Endodermal cell (in vitro differentiated cells): Measurements from ENCODE around the gene OVOL2. TPM values are rescaled to one million over a fixed set of nuclear protein-coding genes. Genes with fewer than 3 reads are reported as not detected.
A peak's percentile ranks its signal among the peaks of the same experiment; 100 is the strongest.

Experiments
- DNase-seq: peaks from one replicate; pipeline ENCODE4 v3.0.0-alpha.2; 2017
- H3K27ac ChIP-seq: 2 replicates; pipeline ENCODE4 v1.5.1; 2013; ENCODE audit warnings: mild to moderate bottlenecking, low read depth, low read length, moderate library complexity
- H3K27me3 ChIP-seq: 2 replicates; pipeline ENCODE4 v1.6.1; 2013; ENCODE audit warnings: mild to moderate bottlenecking, low read length, moderate library complexity; ENCODE audit not compliant: insufficient read depth, control insufficient read depth, poor library complexity, severe bottlenecking
- H3K36me3 ChIP-seq: 2 replicates; pipeline ENCODE4 v1.7.0; 2013; ENCODE audit warnings: mild to moderate bottlenecking, low read length, moderate library complexity; ENCODE audit not compliant: control insufficient read depth, insufficient read depth
- H3K4me1 ChIP-seq: one replicate; pipeline ENCODE4 v1.7.0; 2013; ENCODE audit warnings: low read length; ENCODE audit not compliant: control insufficient read depth, insufficient read depth
- H3K4me3 ChIP-seq: 2 replicates; pipeline ENCODE4 v1.5.1; 2013; ENCODE audit warnings: mild to moderate bottlenecking, low read length, moderate library complexity
- H3K9ac ChIP-seq: 2 replicates; pipeline ENCODE4 v1.6.1; 2013; ENCODE audit warnings: mild to moderate bottlenecking, low read length, moderate library complexity; ENCODE audit not compliant: poor library complexity, severe bottlenecking; ENCODE audit errors: extremely low read depth
- H3K9me3 ChIP-seq: 2 replicates; pipeline ENCODE4 v1.6.1; 2013; ENCODE audit warnings: mild to moderate bottlenecking, low read length, moderate library complexity; ENCODE audit not compliant: control insufficient read depth
- H3K27ac Mint-ChIP-seq: 2 replicates; pipeline ENCODE4 v1.8.0; 2020; ENCODE audit warnings: mixed read lengths
- H3K27me3 Mint-ChIP-seq: 2 replicates; pipeline ENCODE4 v1.8.0; 2021; ENCODE audit warnings: mild to moderate bottlenecking, mixed read lengths; ENCODE audit not compliant: insufficient read depth
- H3K36me3 Mint-ChIP-seq: 2 replicates; pipeline ENCODE4 v1.8.0; 2020; ENCODE audit warnings: low read depth, mixed read lengths
- H3K4me1 Mint-ChIP-seq: 2 replicates; pipeline ENCODE4 v1.8.0; 2020; ENCODE audit warnings: mixed read lengths
- H3K4me3 Mint-ChIP-seq: 2 replicates; pipeline ENCODE4 v1.8.0; 2020; ENCODE audit warnings: mild to moderate bottlenecking, moderate library complexity, mixed read lengths
- H3K9me3 Mint-ChIP-seq: 2 replicates; pipeline ENCODE4 v1.8.0; 2020; ENCODE audit warnings: mild to moderate bottlenecking, mixed read lengths
- CTCF ChIP-seq: fragments of 200-600 bp; sonication (generic); conservative IDR thresholded peaks from 2 replicates; pipeline ENCODE4 v1.5.0; 2021; ENCODE audit warnings: antibody characterized with exemption, mild to moderate bottlenecking
- WGBS, 2 experiments: methylation state at CpG; one replicate each; pipeline versions ENCODE4 v1.1.5 to v1.1.7; 2013; ENCODE audit warnings: missing lambda C conversion rate in 2 of 2, mixed read lengths in 1 of 2; ENCODE audit not compliant: insufficient coverage in 1 of 2, insufficient read length in 1 of 2; 5-methylcytosine and 5-hydroxymethylcytosine counted together
- total RNA-seq, 2 donors: library from RNA; stranded (reverse); fragmentation: NEBNext Ultra II Directional in 1 of 2; extraction: Animal tissue kit (Norgen Biotek cat#: 25700) in 1 of 2; gene quantifications; 2 replicates in 1 of 2; 3 replicates in 1 of 2; pipeline ENCODE4 v1.2.1, GENCODE V29; 2021

The OVOL2 gene
- total RNA-seq, 2 donors from 2014 or later = 15.3 to 17.0 TPM

- no peak overlapping the region for H3K9ac ChIP-seq
- no peak overlapping the region for H3K4me3 ChIP-seq
- no peak for DNase-seq
- H3K36me3 Mint-ChIP-seq = peaks cover 18% of the 10 kb centered on the region
- no peaks in the 10 kb centered on the region for H3K27me3 ChIP-seq
- no peak overlapping the region for H3K27ac Mint-ChIP-seq
- no peak overlapping the region for H3K27ac ChIP-seq
- H3K9me3 ChIP-seq = no peaks in the 10 kb centered on the region
- H3K4me3 Mint-ChIP-seq = no peak overlapping the region
- H3K4me1 ChIP-seq = no peaks in the 10 kb centered on the region
- peaks cover 13% of the 10 kb centered on the region for H3K4me1 Mint-ChIP-seq
- WGBS, 2 experiments = 97 to 98% methylated on average over 11 to 21 of the region's 21 CpGs
- no peak for TF ChIP-seq CTCF
- H3K27me3 Mint-ChIP-seq = no peaks in the 10 kb centered on the region
- peaks cover 8% of the 10 kb centered on the region for H3K9me3 Mint-ChIP-seq
- no peaks in the 10 kb centered on the region for H3K36me3 ChIP-seq
Measured at GRCh38 chr20:18011951-18012645, 45.6 kb downstream of the OVOL2 start.

DNA sequence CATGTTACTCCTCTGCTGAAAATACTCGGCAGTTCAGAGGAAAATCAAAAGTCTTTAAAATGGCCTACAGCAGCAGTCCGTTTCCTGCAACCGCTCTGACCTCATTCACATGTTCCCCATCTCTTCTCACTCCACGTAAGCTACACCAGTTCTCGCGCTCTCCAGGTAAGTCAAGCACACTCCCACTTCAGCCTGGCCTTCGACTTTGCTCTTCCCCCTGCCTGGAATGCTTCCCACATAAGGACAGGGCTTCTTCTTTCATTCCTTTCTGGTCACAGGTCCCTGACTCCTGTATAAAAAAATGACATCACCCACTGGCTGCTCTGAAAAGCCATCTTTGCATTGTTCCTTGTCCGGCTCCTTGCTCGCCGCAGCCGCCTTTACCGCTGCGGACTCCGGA, 46.2 kb downstream of the OVOL2 start:
- Histone ChIP-seq H3K4me3 (no peak overlapping the region), H3K9ac (no peak overlapping the region), H3K4me1 (no peaks in the 10 kb centered on the region), H3K27me3 (no peaks in the 10 kb centered on the region), H3K9me3 (no peaks in the 10 kb centered on the region), H3K36me3 (no peaks in the 10 kb centered on the region), H3K27ac (no peak overlapping the region)
- TF ChIP-seq CTCF = no peak
- no peak overlapping the region for H3K27ac Mint-ChIP-seq
- no peaks in the 10 kb centered on the region for H3K27me3 Mint-ChIP-seq
- 93 to 96% methylated on average over 13 to 14 of the region's 14 CpGs for WGBS, 2 experiments
- peaks cover 18% of the 10 kb centered on the region for H3K36me3 Mint-ChIP-seq
- no peak for DNase-seq
- peaks cover 16% of the 10 kb centered on the region for H3K4me1 Mint-ChIP-seq
- no peak overlapping the region for H3K4me3 Mint-ChIP-seq
- H3K9me3 Mint-ChIP-seq = peaks cover 8% of the 10 kb centered on the region

DNA sequence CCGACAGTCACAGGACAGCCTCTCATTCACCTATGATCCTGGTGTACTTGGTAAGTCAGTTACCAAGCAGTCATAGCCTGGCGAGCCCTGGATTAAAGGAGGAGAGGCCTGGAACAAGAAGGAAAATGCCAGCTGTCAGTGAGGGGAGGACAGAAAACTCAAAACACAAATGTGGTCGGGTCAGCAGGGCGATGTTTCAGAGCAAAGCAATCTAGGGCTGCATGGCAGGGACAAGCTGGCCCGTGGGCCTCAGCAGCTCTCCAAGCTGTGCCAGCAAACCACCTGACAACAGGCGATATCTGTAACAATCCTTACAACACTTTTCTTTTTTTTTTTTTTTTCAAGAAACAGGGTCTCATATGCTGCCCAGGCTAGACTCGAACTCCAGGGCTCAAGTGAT, 48.6 kb downstream of the OVOL2 start:
- no peaks in the 10 kb centered on the region for H3K27me3 Mint-ChIP-seq

More for the DNA sequence above, 48.6 kb downstream of the OVOL2 start:
- 93 to 94% methylated on average over 2 to 7 of the region's 7 CpGs for WGBS, 2 experiments
- Histone ChIP-seq H3K27me3 (no peaks in the 10 kb centered on the region), H3K9ac (no peak overlapping the region), H3K4me1 (no peaks in the 10 kb centered on the region), H3K4me3 (no peak overlapping the region), H3K9me3 (no peaks in the 10 kb centered on the region), H3K27ac (no peak overlapping the region), H3K36me3 (no peaks in the 10 kb centered on the region)
- Mint-ChIP-seq H3K4me3 (no peak overlapping the region), H3K4me1 (peaks cover 25% of the 10 kb centered on the region), H3K36me3 (peaks cover 18% of the 10 kb centered on the region), H3K9me3 (peaks cover 8% of the 10 kb centered on the region), H3K27ac (peak overlapping the region; percentile 24)
- no peak for DNase-seq
- no peak for TF ChIP-seq CTCF
